Keratinocyte (primary cell): Measurements from ENCODE around the gene CNOT6. TPM values are rescaled to one million over a fixed set of nuclear protein-coding genes. Genes with fewer than 3 reads are reported as not detected.

ENCODE experiments used
- DNase-seq: peaks from one replicate; pipeline ENCODE4 v3.0.0-alpha.2; 2011; ENCODE audit warnings: low read depth, missing footprints, low spot score
- FAIRE-seq: peaks from 2 replicates; lab custom pipeline; 2011; peaks lifted over from hg19 to GRCh38; lab: Jason Lieb, UNC
- H2AFZ ChIP-seq: 2 replicates; pipeline ENCODE4 v1.6.0; 2012; ENCODE audit warnings: low read length, control low read depth, inconsistent platforms; ENCODE audit not compliant: control insufficient read depth
- H3K27ac ChIP-seq: 2 replicates; pipeline ENCODE4 v1.5.1; 2011; ENCODE audit warnings: low read length; ENCODE audit not compliant: control insufficient read depth, insufficient read depth
- H3K27me3 ChIP-seq: 3 replicates; pipeline ENCODE4 v1.6.0; 2011; ENCODE audit warnings: low read length; ENCODE audit not compliant: control insufficient read depth, insufficient read depth; ENCODE audit errors: extremely low read depth
- H3K36me3 ChIP-seq, 2 experiments: 2 replicates in 1 of 2; 3 replicates in 1 of 2; pipeline ENCODE4 v1.5.1; 2011; ENCODE audit warnings: low read length in 2 of 2, mild to moderate bottlenecking in 1 of 2; ENCODE audit not compliant: control insufficient read depth in 2 of 2, insufficient read depth in 2 of 2; ENCODE audit errors: extremely low read depth in 1 of 2
- H3K4me1 ChIP-seq: 3 replicates; pipeline ENCODE4 v1.5.1; 2011; ENCODE audit warnings: low read length; ENCODE audit not compliant: control insufficient read depth, insufficient read depth; ENCODE audit errors: extremely low read depth
- H3K4me2 ChIP-seq: 3 replicates; pipeline ENCODE4 v1.6.0; 2011; ENCODE audit warnings: low read depth, low read length; ENCODE audit not compliant: control insufficient read depth, insufficient read depth; ENCODE audit errors: extremely low read depth
- H3K4me3 ChIP-seq, 3 experiments: fragments of 200-600 bp in 1 of 3; sonication (generic) in 1 of 3; 2 replicates in 2 of 3; 3 replicates in 1 of 3; pipeline ENCODE4 v1.5.1; 2011 to 2016; ENCODE audit warnings: low read length in 3 of 3, mild to moderate bottlenecking in 3 of 3, control low read depth in 2 of 3, inconsistent platforms in 1 of 3, low read depth in 1 of 3, mixed read lengths in 1 of 3, mixed run types in 1 of 3, moderate library complexity in 1 of 3; ENCODE audit not compliant: control insufficient read depth in 2 of 3, insufficient read depth in 2 of 3; ENCODE audit errors: extremely low read depth in 1 of 3
- H3K79me2 ChIP-seq: 2 replicates; pipeline ENCODE4 v1.6.0; 2012; ENCODE audit warnings: low read length; ENCODE audit not compliant: control insufficient read depth, insufficient read depth
- H3K9ac ChIP-seq: 3 replicates; pipeline ENCODE4 v1.6.0; 2011; ENCODE audit warnings: low read length; ENCODE audit not compliant: control insufficient read depth, insufficient read depth; ENCODE audit errors: extremely low read depth
- H3K9me1 ChIP-seq: 3 replicates; pipeline ENCODE4 v1.6.0; 2011; ENCODE audit warnings: low read length; ENCODE audit not compliant: control insufficient read depth, insufficient read depth; ENCODE audit errors: extremely low read depth
- H3K9me3 ChIP-seq: 2 replicates; pipeline ENCODE4 v1.5.1; 2012; ENCODE audit warnings: low read depth, low read length; ENCODE audit not compliant: control insufficient read depth
- H4K20me1 ChIP-seq: 3 replicates; pipeline ENCODE4 v1.6.0; 2011; ENCODE audit warnings: low read length; ENCODE audit not compliant: control insufficient read depth, insufficient read depth; ENCODE audit errors: extremely low read depth
- EZH2 ChIP-seq: IDR thresholded peaks from one replicate; pipeline ENCODE4 v1.6.1; 2012; ENCODE audit warnings: inconsistent platforms, mild to moderate bottlenecking, low read length, moderate library complexity
- dilution Hi-C: fragments of 300-500 bp; cut with MboI; formaldehyde crosslinking; loops from one replicate; pipeline ENCODE4 v1.7.0; 2020; ENCODE audit warnings: low sequenced_read_pairs; ENCODE audit not compliant: extremely low pct_ligation_motif_present
- polyA plus RNA-seq, 5 experiments: library from polyadenylated mRNA; depleted of rRNA in 3 of 5; stranded (reverse) in 3 of 5; stranded (forward) in 1 of 5; unstranded in 1 of 5; fragments of >200 nt; gene quantifications; 1 replicate in 1 of 5; 2 replicates in 3 of 5; 3 replicates in 1 of 5; pipeline versions ENCODE4 v1.2.1 to v1.2.3, GENCODE V29; 2011 to 2012; ENCODE audit warnings: missing spikeins in 2 of 5, low read depth in 1 of 5, low replicate concordance in 1 of 5
- TF ChIP-seq, protein P1 (sequence below), 3 experiments: IDR thresholded peaks in 1 of 3; conservative IDR thresholded peaks in 1 of 3; optimal IDR thresholded peaks in 1 of 3; 2 replicates in 2 of 3; 3 replicates in 1 of 3; pipeline versions ENCODE3 to v1.5.1; 2011; ENCODE audit warnings: low read length in 3 of 3, mild to moderate bottlenecking in 3 of 3, moderate library complexity in 2 of 3, control low read depth in 1 of 3, inconsistent platforms in 1 of 3; ENCODE audit not compliant: insufficient read depth in 2 of 3; ENCODE audit errors: extremely low read depth in 1 of 3

Gene CNOT6
- polyA plus RNA-seq, 1 donor (not counting 4 experiments of a cell fraction or from before 2014, with no cell fraction given) = 29.7 TPM

DNA sequence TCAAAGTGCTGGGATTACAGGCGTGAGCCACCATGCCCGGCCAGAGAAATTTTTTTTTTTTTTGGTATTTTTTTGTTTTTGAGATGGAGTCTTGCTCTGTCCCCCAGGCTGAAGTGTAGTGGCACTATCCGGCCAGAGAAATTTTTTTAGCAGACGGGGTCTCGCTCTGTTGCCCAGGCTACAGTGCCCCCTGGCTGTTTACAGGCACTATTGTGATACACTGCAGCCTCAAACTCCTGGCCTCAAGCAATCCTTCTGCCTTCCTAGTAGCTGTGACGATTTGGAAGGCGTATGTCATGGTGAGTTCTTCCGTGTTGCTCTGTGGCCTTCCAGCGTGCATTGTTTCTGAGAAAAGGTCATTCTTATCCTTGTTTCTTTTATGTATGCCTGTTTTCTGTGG, 47.5 kb downstream of the CNOT6 start:
- Histone ChIP-seq H3K4me1 (no peaks in the 10 kb centered on the region), H3K27ac (no peak overlapping the region), H3K9ac (no peak overlapping the region), H2AFZ (no peak overlapping the region), H3K79me2 (peaks cover 68% of the 10 kb centered on the region), H3K36me3 (peaks cover 0 to 4% of the 10 kb centered on the region in 2 experiments), H4K20me1 (no peaks in the 10 kb centered on the region), H3K9me3 (no peaks in the 10 kb centered on the region), H3K4me3 (no peak overlapping the region), H3K27me3 (no peaks in the 10 kb centered on the region), H3K9me1 (no peaks in the 10 kb centered on the region), H3K4me2 (no peak overlapping the region)
- TF ChIP-seq EZH2 = no peak
- TF ChIP-seq, protein P1, sequence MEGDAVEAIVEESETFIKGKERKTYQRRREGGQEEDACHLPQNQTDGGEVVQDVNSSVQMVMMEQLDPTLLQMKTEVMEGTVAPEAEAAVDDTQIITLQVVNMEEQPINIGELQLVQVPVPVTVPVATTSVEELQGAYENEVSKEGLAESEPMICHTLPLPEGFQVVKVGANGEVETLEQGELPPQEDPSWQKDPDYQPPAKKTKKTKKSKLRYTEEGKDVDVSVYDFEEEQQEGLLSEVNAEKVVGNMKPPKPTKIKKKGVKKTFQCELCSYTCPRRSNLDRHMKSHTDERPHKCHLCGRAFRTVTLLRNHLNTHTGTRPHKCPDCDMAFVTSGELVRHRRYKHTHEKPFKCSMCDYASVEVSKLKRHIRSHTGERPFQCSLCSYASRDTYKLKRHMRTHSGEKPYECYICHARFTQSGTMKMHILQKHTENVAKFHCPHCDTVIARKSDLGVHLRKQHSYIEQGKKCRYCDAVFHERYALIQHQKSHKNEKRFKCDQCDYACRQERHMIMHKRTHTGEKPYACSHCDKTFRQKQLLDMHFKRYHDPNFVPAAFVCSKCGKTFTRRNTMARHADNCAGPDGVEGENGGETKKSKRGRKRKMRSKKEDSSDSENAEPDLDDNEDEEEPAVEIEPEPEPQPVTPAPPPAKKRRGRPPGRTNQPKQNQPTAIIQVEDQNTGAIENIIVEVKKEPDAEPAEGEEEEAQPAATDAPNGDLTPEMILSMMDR (optimal IDR thresholded peaks at IDR 0.05 in 1 of 3, IDR thresholded peaks at IDR 0.05 in 1 of 3, conservative IDR thresholded peaks at IDR 0.05 in 1 of 3; ENCODE audit: extremely low read depth in 1 of 3, insufficient read depth in 2 of 3, low read length in 3 of 3) = no peak
- DNase-seq (no peak), FAIRE-seq (no peak)
- dilution Hi-C loops = no loop called here

DNA sequence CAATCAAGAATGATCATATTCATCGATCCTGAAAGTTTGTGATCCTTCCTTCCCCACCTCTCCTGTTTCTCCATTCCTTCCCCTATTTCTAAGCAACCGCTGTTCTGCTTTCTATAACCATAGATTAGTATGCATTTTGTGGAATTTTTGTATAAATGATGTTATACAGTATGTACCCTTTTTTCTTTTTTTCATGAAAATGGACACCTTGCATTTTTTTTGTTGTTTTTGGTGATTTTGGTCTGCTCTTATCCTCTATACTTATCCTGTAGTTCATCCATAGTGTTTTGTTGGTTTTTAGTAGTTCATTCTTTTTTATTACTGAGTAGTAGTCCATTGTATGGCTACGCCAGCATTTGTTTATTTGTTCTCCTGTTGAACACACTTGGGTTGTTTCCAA, 51.1 kb downstream of the CNOT6 start:
- no peaks in the 10 kb centered on the region for H3K9me1 ChIP-seq
- peaks cover 60% of the 10 kb centered on the region for H3K79me2 ChIP-seq
- dilution Hi-C loops = no loop called here
- H3K9ac ChIP-seq = no peak overlapping the region
- no peak overlapping the region for H3K27ac ChIP-seq
- FAIRE-seq (no peak), DNase-seq (no peak)
- no peak overlapping the region for H3K4me3 ChIP-seq
- H3K27me3 ChIP-seq = no peaks in the 10 kb centered on the region
- no peaks in the 10 kb centered on the region for H3K9me3 ChIP-seq
- no peak overlapping the region for H2AFZ ChIP-seq
- no peak overlapping the region for H3K4me2 ChIP-seq
- H3K36me3 ChIP-seq = peaks cover 4% of the 10 kb centered on the region in 2 experiments
- no peaks in the 10 kb centered on the region for H4K20me1 ChIP-seq
- H3K4me1 ChIP-seq = no peaks in the 10 kb centered on the region
- TF ChIP-seq, protein P1 (optimal IDR thresholded peaks at IDR 0.05 in 1 of 3, IDR thresholded peaks at IDR 0.05 in 1 of 3, conservative IDR thresholded peaks at IDR 0.05 in 1 of 3; ENCODE audit: extremely low read depth in 1 of 3, insufficient read depth in 2 of 3, low read length in 3 of 3) = no peak
- TF ChIP-seq EZH2 = no peak
